PFSK-1 (cell line): ENCODE results near the gene ZNF597.

ENCODE experiments used
- FOXP2 ChIP-seq: optimal IDR thresholded peaks from 2 replicates; pipeline ENCODE3; 2011; ENCODE audit warnings: borderline replicate concordance, control low read depth, inconsistent platforms; ENCODE audit not compliant: insufficient read depth; ENCODE audit errors: extremely low read length, extremely low read depth
- POLR2AphosphoS5 ChIP-seq: IDR thresholded peaks from 2 replicates; pipeline ENCODE4 v1.6.1; 2012; ENCODE audit warnings: low read depth, mild to moderate bottlenecking, control low read depth, low read length, moderate library complexity
- SIN3A ChIP-seq: IDR thresholded peaks from 2 replicates; pipeline ENCODE4 v1.6.1; 2012; ENCODE audit warnings: mild to moderate bottlenecking, low read length, moderate library complexity, borderline replicate concordance; ENCODE audit not compliant: insufficient read depth
- TAF1 ChIP-seq: IDR thresholded peaks from 2 replicates; pipeline ENCODE4 v1.6.1; 2012; ENCODE audit warnings: low read length, control low read depth, borderline replicate concordance; ENCODE audit not compliant: insufficient read depth
- TF ChIP-seq, protein P1 (sequence below), 2 experiments: IDR thresholded peaks; 2 replicates each; pipeline versions ENCODE4 v1.6.1 to v1.8.0; 2011 to 2012; ENCODE audit warnings: low read depth in 2 of 2, low read length in 2 of 2, control low read depth in 1 of 2, inconsistent platforms in 1 of 2, mild to moderate bottlenecking in 1 of 2, moderate library complexity in 1 of 2; ENCODE audit not compliant: insufficient read depth in 1 of 2

The ZNF597 gene

DNA sequence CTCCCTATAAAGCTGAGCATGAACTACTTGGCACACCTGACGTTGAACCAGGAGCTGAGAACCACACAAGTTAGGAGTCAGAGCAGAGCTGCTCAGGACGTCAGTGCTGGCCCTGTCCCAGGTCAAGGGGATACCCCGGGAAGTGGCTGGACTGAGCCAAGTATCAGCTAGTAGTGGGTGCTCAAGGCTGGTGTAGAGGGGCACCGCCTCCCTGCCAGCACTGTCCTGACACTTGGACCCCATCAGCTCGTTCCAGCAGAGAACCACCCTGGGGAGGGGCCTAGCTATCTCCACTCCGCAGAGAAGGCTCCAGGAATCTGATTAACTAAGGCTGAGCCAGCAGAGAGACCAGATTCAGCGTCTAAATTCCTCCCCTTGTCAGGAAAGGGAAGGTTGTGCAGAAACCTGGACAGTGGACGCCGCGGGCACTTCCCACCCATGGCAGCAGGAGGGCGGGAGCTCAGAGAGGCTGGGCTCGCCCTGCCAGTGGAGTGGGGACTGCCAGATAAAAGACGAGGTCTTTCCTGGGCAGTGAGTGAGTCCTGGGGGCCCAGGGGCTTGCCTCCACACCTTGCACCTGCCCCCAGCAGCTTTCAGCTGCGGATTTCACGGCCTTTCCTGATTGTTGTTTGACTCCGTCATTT lies 31.0 kb upstream of the ZNF597 start:
- TF ChIP-seq SIN3A: no peak
- no peak for TF ChIP-seq FOXP2
- TF ChIP-seq, protein P1, sequence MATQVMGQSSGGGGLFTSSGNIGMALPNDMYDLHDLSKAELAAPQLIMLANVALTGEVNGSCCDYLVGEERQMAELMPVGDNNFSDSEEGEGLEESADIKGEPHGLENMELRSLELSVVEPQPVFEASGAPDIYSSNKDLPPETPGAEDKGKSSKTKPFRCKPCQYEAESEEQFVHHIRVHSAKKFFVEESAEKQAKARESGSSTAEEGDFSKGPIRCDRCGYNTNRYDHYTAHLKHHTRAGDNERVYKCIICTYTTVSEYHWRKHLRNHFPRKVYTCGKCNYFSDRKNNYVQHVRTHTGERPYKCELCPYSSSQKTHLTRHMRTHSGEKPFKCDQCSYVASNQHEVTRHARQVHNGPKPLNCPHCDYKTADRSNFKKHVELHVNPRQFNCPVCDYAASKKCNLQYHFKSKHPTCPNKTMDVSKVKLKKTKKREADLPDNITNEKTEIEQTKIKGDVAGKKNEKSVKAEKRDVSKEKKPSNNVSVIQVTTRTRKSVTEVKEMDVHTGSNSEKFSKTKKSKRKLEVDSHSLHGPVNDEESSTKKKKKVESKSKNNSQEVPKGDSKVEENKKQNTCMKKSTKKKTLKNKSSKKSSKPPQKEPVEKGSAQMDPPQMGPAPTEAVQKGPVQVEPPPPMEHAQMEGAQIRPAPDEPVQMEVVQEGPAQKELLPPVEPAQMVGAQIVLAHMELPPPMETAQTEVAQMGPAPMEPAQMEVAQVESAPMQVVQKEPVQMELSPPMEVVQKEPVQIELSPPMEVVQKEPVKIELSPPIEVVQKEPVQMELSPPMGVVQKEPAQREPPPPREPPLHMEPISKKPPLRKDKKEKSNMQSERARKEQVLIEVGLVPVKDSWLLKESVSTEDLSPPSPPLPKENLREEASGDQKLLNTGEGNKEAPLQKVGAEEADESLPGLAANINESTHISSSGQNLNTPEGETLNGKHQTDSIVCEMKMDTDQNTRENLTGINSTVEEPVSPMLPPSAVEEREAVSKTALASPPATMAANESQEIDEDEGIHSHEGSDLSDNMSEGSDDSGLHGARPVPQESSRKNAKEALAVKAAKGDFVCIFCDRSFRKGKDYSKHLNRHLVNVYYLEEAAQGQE (IDR thresholded peaks at IDR 0.05; ENCODE audit: insufficient read depth in 1 of 2, low read depth in 2 of 2, low read length in 2 of 2): no peak
- TF ChIP-seq POLR2AphosphoS5: no peak
- TF ChIP-seq TAF1: no peak

DNA sequence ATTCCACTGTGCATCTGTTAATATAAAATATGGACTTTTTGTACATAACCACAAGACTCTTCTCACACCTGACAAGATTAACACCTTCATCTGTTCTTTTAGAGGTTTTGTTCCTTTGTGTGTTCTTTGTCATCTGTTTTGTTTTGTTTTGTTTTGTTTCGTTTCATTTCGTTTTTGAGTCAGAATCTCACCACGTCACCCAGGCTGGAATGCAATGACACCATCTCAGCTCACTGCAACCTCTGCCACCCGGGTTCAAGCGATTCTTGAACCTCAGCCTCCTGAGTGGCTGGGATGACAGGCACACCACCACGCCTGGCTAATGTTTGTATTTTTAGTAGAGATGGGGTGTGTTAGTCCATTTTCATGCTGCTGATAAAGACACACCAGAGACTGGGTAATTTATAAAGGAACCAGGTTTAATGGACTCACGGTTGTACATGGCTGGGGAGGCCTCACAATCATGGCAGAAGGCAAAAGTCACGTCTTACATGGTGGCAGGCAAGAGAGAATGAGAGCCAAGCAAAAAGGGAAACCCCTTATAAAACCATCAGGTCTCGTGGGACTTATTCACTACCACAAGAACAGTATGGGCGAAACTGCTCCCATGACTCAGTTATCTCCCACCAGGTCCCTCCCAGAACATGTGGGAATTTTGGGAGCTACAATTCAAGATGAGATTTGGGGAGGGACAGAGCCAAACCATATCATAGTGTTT lies 29.7 kb upstream of the ZNF597 start:
- no peak for TF ChIP-seq SIN3A
- TF ChIP-seq, protein P1 (IDR thresholded peaks at IDR 0.05; ENCODE audit: insufficient read depth in 1 of 2, low read depth in 2 of 2, low read length in 2 of 2): no peak
- no peak for TF ChIP-seq TAF1
- TF ChIP-seq FOXP2: no peak
- TF ChIP-seq POLR2AphosphoS5: no peak

DNA sequence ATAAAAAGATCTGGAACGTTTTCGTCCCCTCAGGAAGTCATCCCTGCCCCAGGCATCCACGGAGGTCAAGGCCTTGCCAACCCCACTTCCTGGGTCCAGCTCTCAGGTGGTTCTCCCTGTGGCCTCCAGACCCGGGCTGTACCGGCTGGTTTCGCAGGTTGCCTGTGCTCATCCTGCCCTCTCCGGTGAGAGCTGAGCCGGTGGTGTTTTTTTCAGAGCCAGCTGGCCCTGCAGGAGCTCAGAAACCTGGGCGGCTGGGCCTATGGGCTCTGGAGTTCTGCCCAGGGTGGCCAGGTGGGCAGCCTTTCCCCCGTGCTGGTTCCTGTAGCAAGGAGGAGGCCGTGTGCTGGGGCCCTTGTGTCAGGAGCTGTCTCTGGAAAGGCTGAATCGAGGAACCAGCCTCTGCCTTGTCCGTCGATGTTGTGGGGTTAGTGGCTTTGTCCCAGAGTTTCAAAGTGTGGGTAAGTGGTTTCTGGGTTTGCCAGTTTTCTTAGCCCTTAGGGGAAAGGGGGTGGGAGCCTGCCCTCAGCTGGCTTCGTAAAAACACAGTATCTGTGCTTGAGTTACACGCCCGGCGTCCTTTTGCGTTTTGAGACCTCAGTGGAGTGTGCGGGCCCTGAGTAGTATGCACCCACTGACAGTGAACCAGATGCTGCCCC lies 28.3 kb upstream of the ZNF597 start:
- TF ChIP-seq TAF1: no peak
- TF ChIP-seq FOXP2: no peak
- no peak for TF ChIP-seq POLR2AphosphoS5
- no peak for TF ChIP-seq SIN3A
- TF ChIP-seq, protein P1 (IDR thresholded peaks at IDR 0.05; ENCODE audit: insufficient read depth in 1 of 2, low read depth in 2 of 2, low read length in 2 of 2): no peak

DNA sequence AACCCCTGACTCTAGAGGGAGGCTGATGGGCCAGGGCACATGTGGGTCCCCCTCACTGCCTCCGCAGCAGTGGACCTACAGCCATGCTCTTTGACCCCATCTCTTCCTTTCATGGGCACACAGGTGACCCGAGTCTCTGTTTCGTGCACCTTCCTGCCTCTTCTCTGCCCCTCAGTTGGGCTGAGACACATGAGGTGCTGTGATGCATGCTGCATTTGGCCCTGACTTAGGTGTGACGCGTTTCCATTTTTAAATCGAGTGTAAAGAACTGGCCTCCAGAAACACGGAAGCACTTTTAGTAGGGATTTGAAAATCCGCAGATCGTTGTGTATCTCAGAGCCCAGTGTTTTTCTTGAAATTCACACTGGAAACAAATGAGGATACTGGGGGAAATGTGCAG lies 27.4 kb upstream of the ZNF597 start:
- TF ChIP-seq FOXP2 (no peak), SIN3A (no peak), TAF1 (no peak), POLR2AphosphoS5 (no peak)
- TF ChIP-seq, protein P1 (IDR thresholded peaks at IDR 0.05; ENCODE audit: insufficient read depth in 1 of 2, low read depth in 2 of 2, low read length in 2 of 2): no peak
